ENCODE data around the gene SLC7A11. TPM values are rescaled to one million over a fixed set of nuclear protein-coding genes. Genes with fewer than 3 reads are reported as not detected.

The SLC7A11 gene
- total RNA-seq, 1 donor from 2014 or later: 33.8 TPM

GRCh38 chr4:138262030-138262429 lies 19.9 kb upstream of the SLC7A11 start:
- H3K36me3 ChIP-seq (ENCODE audit: insufficient read depth, low read length): no peaks in the 10 kb centered on the region
- H3K4me2 ChIP-seq (ENCODE audit: low read length): no peak overlapping the region
- Mint-ChIP-seq H3K4me1 (ENCODE audit: low read depth, unreplicated experiment) (peaks cover 9% of the 10 kb centered on the region), H3K4me3 (ENCODE audit: unreplicated experiment) (no peak overlapping the region), H3K27ac (ENCODE audit: unreplicated experiment) (no peak overlapping the region), H3K9me3 (ENCODE audit: unreplicated experiment) (no peaks in the 10 kb centered on the region), H3K27me3 (ENCODE audit: low read depth, unreplicated experiment) (no peaks in the 10 kb centered on the region), H3K36me3 (ENCODE audit: low read depth, unreplicated experiment) (no peaks in the 10 kb centered on the region)
- FAIRE-seq (no peak), DNase-seq (ENCODE audit: low read depth) (no peak)
- no peaks in the 10 kb centered on the region for H3K27me3 ChIP-seq (ENCODE audit: insufficient read depth, low read length)
- H4K20me1 ChIP-seq (ENCODE audit: insufficient read depth, low read length): no peaks in the 10 kb centered on the region
- H3K4me3 ChIP-seq (ENCODE audit: insufficient read depth, low read depth, low read length): no peak overlapping the region
- no peaks in the 10 kb centered on the region for H3K9me3 ChIP-seq (ENCODE audit: insufficient read depth, low read depth, low read length)
- TF ChIP-seq CTCF (IDR thresholded peaks at IDR 0.05; ENCODE audit: insufficient read depth, low read depth, low read length) (no peak), EZH2 (IDR thresholded peaks at IDR 0.05; ENCODE audit: insufficient read depth, low read length) (no peak)
- H3K27ac ChIP-seq (ENCODE audit: low read depth, low read length): no peak overlapping the region
- no peaks in the 10 kb centered on the region for H3K79me2 ChIP-seq (ENCODE audit: insufficient read depth, low read length)
- peaks cover 3% of the 10 kb centered on the region for H3K4me1 ChIP-seq (ENCODE audit: insufficient read depth, low read length)
- H2AFZ ChIP-seq (ENCODE audit: low read depth, low read length): no peak overlapping the region
- no peak overlapping the region for H3K9ac ChIP-seq (ENCODE audit: low read length)

- Histone ChIP-seq H3K27ac (ENCODE audit: low read depth, low read length) (no peak overlapping the region), H3K4me2 (ENCODE audit: low read length) (peak overlapping the region; percentile 18), H3K27me3 (ENCODE audit: insufficient read depth, low read length) (no peaks in the 10 kb centered on the region), H3K79me2 (ENCODE audit: insufficient read depth, low read length) (no peaks in the 10 kb centered on the region), H3K9me3 (ENCODE audit: insufficient read depth, low read depth, low read length) (no peaks in the 10 kb centered on the region), H3K4me3 (ENCODE audit: insufficient read depth, low read depth, low read length) (no peak overlapping the region), H3K4me1 (ENCODE audit: insufficient read depth, low read length) (peaks cover 3% of the 10 kb centered on the region), H3K36me3 (ENCODE audit: insufficient read depth, low read length) (no peaks in the 10 kb centered on the region), H4K20me1 (ENCODE audit: insufficient read depth, low read length) (no peaks in the 10 kb centered on the region), H2AFZ (ENCODE audit: low read depth, low read length) (no peak overlapping the region), H3K9ac (ENCODE audit: low read length) (no peak overlapping the region)
- Mint-ChIP-seq H3K27ac (ENCODE audit: unreplicated experiment) (peak overlapping the region; percentile 8), H3K36me3 (ENCODE audit: low read depth, unreplicated experiment) (no peaks in the 10 kb centered on the region), H3K4me1 (ENCODE audit: low read depth, unreplicated experiment) (peaks cover 9% of the 10 kb centered on the region), H3K9me3 (ENCODE audit: unreplicated experiment) (no peaks in the 10 kb centered on the region), H3K4me3 (ENCODE audit: unreplicated experiment) (no peak overlapping the region), H3K27me3 (ENCODE audit: low read depth, unreplicated experiment) (no peaks in the 10 kb centered on the region)
- DNase-seq (ENCODE audit: low read depth) (peak; percentile 80), FAIRE-seq (peak; percentile 74)
- TF ChIP-seq EZH2 (IDR thresholded peaks at IDR 0.05; ENCODE audit: insufficient read depth, low read length): no peak
- no peak for TF ChIP-seq CTCF (IDR thresholded peaks at IDR 0.05; ENCODE audit: insufficient read depth, low read depth, low read length)
Measured at GRCh38 chr4:138259824-138260223, 17.7 kb upstream of the SLC7A11 start.

GRCh38 chr4:138259271-138259670 lies 17.1 kb upstream of the SLC7A11 start:
- DNase-seq (ENCODE audit: low read depth) (peak; percentile 38), FAIRE-seq (peak; percentile 73)
- Histone ChIP-seq H3K9ac (ENCODE audit: low read length) (no peak overlapping the region), H3K9me3 (ENCODE audit: insufficient read depth, low read depth, low read length) (no peaks in the 10 kb centered on the region), H3K79me2 (ENCODE audit: insufficient read depth, low read length) (no peaks in the 10 kb centered on the region), H3K4me3 (ENCODE audit: insufficient read depth, low read depth, low read length) (no peak overlapping the region), H3K4me2 (ENCODE audit: low read length) (no peak overlapping the region), H2AFZ (ENCODE audit: low read depth, low read length) (no peak overlapping the region), H3K36me3 (ENCODE audit: insufficient read depth, low read length) (no peaks in the 10 kb centered on the region), H3K27ac (ENCODE audit: low read depth, low read length) (no peak overlapping the region), H4K20me1 (ENCODE audit: insufficient read depth, low read length) (no peaks in the 10 kb centered on the region), H3K4me1 (ENCODE audit: insufficient read depth, low read length) (peaks cover 3% of the 10 kb centered on the region), H3K27me3 (ENCODE audit: insufficient read depth, low read length) (no peaks in the 10 kb centered on the region)
- TF ChIP-seq CTCF (IDR thresholded peaks at IDR 0.05; ENCODE audit: insufficient read depth, low read depth, low read length): no peak
- TF ChIP-seq EZH2 (IDR thresholded peaks at IDR 0.05; ENCODE audit: insufficient read depth, low read length): no peak
- Mint-ChIP-seq H3K9me3 (ENCODE audit: unreplicated experiment) (no peaks in the 10 kb centered on the region), H3K4me1 (ENCODE audit: low read depth, unreplicated experiment) (peaks cover 9% of the 10 kb centered on the region), H3K27ac (ENCODE audit: unreplicated experiment) (peak overlapping the region; percentile 7), H3K36me3 (ENCODE audit: low read depth, unreplicated experiment) (no peaks in the 10 kb centered on the region), H3K27me3 (ENCODE audit: low read depth, unreplicated experiment) (no peaks in the 10 kb centered on the region), H3K4me3 (ENCODE audit: unreplicated experiment) (no peak overlapping the region)

Measured in astrocyte (in vitro differentiated cells and primary cell).